ENCODE data around the gene MXRA8.

DNA sequence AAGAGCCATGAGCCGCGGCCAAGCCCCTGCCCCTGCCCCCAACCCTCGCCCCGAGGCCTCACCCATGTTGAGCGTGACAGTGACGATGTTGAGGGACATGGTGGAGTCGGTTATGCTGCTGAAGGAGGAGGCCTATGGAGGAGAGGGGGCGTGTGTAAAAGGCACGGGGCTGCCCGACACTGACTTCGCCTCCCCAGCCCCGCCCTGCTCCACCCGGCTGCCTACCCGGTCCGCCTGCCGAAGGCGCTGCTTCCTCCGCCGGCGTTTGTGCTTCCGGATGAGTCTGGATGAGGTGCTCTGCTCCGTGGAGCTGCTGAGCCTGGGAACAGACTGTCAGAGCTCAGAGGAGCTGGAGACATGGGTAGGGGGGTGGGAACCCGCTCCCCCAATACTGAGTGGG, 18.2 kb downstream of the MXRA8 start:
- TF ChIP-seq JUN (IDR thresholded peaks at IDR 0.05; ENCODE audit: borderline replicate concordance, insufficient read depth, insufficient read length, low read depth) (no peak), POLR2AphosphoS5 (IDR thresholded peaks at IDR 0.05; ENCODE audit: insufficient read depth, low read depth, low read length) (no peak), GATA2 (IDR thresholded peaks at IDR 0.05; ENCODE audit: insufficient read depth, insufficient read length, low read depth, low read length) (no peak), POLR2A (IDR thresholded peaks at IDR 0.05; ENCODE audit: low read depth, low read length) (no peak), EZH2 (IDR thresholded peaks at IDR 0.05; ENCODE audit: borderline replicate concordance, low read depth, low read length, severe bottlenecking) (no peak), MYC (IDR thresholded peaks at IDR 0.05; ENCODE audit: low read depth, low read length) (no peak)
- TF ChIP-seq, protein P1, sequence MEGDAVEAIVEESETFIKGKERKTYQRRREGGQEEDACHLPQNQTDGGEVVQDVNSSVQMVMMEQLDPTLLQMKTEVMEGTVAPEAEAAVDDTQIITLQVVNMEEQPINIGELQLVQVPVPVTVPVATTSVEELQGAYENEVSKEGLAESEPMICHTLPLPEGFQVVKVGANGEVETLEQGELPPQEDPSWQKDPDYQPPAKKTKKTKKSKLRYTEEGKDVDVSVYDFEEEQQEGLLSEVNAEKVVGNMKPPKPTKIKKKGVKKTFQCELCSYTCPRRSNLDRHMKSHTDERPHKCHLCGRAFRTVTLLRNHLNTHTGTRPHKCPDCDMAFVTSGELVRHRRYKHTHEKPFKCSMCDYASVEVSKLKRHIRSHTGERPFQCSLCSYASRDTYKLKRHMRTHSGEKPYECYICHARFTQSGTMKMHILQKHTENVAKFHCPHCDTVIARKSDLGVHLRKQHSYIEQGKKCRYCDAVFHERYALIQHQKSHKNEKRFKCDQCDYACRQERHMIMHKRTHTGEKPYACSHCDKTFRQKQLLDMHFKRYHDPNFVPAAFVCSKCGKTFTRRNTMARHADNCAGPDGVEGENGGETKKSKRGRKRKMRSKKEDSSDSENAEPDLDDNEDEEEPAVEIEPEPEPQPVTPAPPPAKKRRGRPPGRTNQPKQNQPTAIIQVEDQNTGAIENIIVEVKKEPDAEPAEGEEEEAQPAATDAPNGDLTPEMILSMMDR (IDR thresholded peaks at IDR 0.05; ENCODE audit: extremely low read depth in 1 of 2, insufficient read depth in 1 of 2, low read depth in 1 of 2, low read length in 2 of 2): no peak
- TF ChIP-seq, protein P2, sequence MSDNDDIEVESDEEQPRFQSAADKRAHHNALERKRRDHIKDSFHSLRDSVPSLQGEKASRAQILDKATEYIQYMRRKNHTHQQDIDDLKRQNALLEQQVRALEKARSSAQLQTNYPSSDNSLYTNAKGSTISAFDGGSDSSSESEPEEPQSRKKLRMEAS (IDR thresholded peaks at IDR 0.05; ENCODE audit: insufficient read depth, insufficient read length): no peak

All from endothelial cell of umbilical vein (primary cell).